GM18498 (cell line): ENCODE measurements around the gene CTNNBIP1.

Source experiments
- ATAC-seq: cut with Tn5 transposase; IDR thresholded peaks from one replicate; pipeline ENCODE4 v1.9.1; 2021; ENCODE audit warnings: mild to moderate bottlenecking, moderate library complexity; ENCODE audit not compliant: unreplicated experiment

Gene CTNNBIP1

DNA sequence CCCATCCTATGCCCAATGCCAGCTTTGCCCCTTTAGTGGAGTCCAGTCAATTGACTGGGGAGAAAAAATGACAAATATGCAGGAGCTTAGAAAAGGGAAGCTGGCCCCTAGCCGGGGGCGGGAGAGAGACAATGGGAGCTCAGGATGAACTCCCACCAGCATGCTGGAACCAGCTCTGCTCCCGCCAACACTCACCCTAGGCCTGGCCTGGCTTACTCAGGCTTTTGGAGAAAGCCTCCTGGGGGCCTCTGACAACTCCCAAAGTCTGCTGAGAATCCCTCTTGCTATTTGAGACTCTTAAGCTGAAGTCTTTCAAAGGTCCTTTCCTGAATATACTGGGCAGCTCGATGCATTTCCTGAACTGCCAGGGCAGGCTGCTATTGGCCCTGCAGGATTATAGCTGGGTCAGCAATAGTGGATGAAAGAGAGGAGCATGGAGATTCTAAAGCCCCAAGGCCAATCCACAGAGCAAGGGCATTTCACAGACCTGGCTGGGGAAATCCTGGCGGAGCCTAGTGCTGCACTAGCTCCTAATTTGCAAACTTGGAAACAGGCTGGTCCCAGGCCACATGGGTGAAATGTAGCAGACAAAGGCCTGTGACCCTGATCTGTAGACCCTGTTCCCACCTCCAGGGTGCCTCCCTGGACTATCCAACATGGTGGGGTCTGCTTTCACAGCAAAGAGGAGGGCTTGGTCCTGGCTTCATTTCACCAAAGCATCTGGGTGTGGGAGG is 50.6 kb downstream of the CTNNBIP1 start:
- no peak for ATAC-seq

DNA sequence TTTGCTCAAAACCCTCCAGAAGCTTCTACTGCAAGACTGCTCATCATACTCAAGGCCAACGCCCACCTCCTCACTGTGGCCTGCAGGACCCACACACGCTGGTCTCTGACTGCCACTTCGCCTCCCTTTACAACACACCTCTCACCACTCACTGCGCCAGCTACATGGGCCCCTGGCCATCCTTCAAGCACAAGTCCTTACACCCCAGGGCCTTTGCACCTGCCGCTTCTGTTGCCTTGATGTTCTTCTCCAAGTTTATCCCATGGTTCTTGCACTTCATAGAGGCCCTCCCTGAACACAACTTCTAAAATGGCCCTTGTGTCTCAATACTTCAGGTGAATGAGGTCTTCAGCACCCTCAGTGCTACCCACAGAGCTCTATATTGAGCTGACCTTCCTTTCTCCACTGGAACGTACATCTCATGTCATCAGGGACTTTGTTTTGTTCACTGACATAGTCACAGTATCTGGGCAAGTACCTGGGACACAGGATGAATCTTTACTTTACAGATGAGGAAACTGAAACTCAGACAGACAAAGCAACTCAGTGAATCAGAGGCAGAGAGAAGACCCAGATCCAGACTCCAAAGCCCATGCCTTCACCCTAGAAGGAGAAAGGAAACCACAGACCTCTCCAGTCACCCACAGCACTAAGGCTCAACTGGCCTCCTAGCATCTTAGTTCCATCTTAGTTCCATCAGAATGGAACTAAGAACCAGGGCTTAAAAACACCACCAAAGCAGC is 51.6 kb downstream of the CTNNBIP1 start:
- ATAC-seq = no peak

DNA sequence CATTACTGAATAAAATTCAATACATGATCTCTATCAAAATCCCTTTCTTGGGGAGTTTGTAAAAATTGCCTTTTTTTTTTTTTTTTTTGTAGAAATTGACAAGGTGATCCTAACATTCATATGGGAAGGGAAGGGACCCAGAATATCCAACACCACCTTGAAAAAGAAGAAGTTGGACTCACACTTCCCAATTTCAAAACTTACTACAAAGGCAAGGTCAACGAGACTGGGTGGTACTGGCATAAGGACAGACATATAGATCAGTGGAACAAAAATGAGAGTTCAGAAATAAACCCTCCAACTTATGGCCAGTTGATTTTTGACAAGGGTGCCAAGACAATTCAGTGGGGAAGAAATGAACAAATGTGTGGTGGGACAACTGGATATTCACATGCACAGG is 54.9 kb downstream of the CTNNBIP1 start:
- no peak for ATAC-seq

DNA sequence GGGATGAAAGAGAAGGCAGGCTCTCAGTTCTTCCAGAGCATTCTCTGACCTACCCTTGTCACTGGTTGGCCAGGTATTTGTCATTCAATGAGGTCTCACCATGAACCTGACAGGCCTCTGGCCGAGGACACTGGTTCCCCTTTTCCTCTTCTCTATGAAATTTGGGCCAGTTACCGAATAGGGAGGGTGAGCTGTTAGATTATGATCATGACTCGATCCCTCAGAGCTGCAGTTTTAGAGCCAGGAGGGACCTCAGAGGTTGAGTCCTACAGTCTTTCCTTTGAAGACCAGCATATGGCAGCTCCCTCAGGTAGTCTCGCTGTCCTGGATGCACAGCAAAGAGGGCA is 56.8 kb downstream of the CTNNBIP1 start:
- no peak for ATAC-seq

DNA sequence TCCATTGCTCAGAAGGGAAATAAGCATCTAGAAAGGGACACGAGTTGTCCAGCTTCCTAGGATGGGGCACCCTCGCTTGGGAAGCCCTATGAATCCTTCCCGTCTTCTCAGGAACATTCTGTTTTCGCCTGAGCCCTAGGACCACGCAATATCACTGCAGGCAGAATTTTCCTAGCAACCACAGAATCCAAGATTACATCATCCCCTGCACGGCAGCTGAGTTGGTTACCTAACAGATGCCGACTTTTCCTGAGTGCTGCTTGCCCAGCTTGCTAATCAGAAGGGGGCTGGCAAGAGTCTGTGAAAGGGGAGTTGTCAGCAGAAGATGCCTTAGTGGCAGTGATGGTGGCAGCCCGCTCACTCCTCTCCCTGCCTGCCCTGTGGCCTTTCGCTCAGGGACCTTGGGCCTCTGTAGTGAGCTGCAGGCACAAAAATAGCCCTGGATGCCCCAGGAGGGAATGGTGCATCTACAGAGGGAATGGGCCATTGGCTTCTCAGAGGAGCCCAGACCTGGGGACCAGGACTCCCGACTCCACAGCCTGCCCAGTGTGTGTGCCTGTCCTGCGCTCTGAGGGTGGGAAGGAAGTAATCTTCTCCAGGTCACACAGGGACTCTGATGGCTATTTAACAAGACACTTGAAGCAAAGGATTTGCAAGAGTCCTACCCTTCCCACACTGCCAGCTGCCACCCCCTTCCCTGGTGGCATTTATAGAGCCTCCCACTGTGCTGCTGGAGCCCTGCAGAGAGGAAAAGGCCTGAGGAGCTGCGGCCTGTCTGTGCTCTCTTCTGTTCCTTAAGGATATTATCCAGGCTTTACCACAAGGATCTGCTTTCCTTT is 57.4 kb downstream of the CTNNBIP1 start:
- ATAC-seq = no peak

DNA sequence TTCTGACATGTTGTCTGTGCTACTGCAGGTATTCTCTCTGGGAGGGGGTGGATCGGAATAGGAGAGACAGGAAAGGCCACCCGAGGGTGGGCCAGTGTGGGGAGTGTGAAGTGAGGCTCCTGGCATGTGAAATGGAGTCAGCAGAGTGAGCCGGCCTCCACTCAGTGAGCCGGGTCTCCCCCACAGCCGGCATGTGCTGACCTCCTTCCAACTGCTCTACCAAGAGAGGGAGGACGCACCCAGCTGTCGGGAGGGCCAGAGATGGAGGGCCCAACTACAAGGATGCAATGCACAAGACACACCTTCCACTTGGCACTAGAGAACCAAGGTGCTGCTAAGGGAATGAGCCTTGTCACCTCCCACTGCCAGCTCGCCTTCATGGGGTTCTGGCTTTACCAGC is 58.1 kb downstream of the CTNNBIP1 start:
- ATAC-seq = no peak

DNA sequence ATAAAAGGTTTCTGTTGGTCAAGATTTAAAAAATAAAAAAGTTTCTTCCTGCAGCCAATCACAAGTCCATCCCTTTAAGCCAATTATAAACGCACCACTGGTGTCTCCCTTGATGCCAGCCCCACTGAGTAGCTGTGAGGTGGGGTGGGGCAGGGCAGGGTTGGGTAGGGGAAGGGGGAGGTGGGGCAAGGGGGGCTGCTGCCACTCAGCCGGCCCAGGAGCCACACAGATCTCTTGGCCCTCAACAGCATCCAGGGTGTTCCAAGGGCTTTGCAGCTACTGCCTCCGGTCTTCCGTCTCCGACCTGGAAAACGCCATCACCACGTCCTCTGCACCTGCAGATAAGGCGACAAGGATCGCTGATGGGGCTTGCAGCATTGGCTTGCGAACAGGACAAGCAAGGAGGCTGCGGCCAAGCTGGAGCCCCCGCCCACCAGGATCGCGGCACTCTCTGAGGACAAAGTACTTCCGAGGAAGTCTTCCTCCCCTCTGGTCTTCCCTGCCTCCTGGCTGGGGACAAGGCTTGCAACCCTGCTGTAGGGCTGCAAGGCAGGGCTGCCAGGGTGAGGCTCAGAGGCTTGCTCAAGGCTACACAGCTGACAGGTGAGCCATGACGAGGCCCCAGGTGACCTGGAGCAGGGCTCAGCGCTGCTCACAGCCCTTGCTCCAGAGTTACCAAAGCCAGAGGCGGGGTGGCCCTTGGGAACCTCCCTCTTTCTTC is 59.5 kb downstream of the CTNNBIP1 start:
- ATAC-seq = no peak

DNA sequence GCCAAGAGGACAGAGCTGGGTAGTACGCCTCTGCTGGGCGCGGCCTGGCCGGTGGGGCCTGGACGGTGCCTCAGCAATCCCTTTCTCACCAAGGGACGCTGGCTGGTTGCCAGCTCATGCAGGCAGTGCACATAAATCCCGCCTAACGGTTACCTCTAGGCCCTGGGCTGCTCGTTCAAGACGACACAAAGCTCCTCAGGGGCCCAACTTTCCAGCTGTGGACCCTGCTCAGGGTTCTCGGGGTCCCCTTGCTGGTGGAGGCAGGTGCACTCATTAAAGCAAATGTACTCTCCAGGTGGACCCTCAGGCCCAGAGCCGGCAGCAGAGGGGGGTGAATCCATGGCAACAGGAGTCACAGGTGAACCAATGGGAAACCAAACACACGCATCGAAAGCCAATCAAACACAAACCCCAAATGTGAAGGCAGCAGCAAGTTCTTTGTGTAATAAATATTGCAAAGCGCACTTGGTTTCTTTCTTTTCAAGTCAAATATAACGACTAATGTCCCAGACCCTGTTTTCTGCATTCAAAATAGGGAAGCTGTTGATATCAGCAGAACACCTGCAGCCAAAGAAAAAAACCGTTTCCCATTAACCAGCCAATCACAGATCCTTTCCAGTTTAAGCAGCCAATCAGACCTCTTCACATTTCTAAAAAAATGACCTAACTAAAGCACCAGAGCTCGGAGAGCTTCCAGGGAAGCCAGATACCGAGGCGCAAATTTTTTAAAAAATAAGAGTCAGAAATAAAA is 60.2 kb downstream of the CTNNBIP1 start:
- no peak for ATAC-seq

DNA sequence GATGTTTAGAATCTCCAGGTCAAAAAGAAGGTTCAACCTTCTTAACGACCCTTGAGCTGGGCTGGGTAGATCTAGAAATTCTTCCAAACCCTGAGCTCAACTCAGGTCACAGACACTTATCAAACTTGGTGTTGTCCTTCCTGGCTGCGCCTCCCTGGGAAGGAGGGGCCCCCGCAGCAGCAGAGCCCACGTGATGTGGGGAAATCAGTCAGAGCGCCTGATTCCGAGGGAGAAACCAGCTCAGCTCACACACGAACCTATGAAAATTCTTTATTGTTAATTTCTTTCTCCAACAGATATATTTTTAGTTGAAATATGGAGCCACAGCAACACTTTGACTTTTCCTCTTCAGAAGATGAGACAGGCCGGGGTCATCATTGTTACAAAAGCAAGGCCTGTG is 62.0 kb downstream of the CTNNBIP1 start:
- ATAC-seq = no peak

DNA sequence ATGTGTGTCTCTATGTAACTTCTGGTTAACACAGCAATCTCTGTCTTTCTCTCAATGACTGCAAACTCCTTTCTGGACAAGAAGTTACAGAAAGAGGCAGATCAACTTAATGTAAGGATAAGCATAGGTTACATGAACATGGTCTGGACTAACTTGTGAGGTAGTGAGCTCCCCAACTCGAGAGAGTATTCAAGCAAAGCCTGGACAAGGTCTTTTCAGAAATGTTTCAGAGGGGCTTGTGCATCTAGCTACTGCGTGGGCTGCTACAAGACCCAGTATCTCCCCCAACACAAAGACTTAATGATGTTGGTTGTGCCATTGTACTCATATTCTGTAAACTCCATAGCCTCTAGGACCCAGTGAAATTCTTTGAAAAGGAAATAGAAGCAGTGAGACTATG is 62.8 kb downstream of the CTNNBIP1 start:
- ATAC-seq = no peak

DNA sequence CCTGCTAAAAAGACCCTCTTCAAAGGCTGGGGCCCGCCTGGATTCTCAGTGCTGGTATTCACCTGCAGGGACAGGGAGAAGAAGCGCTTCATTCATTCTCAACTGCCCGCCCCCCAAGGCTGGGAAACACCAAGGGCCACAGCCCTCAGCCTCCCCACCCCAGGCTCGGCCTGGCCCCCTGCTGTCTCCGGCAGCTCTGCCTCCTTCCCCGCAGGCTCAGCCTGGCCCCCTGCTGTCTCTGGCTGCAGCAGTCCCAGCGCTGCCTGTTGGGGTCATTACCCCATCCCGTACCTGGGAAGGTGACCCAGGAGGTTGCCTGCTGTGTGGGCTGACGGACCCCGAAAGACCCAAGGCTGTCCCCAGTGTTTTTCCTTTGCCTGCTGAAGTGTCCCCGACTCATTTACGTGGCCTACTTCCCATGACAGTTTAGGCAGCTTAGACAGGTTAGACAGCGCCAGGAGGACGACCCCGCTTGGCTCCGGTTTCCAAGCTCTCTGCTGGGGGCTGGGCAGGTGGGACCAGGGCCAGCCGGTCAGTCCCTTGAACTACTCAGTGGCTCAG is 63.4 kb downstream of the CTNNBIP1 start:
- no peak for ATAC-seq

DNA sequence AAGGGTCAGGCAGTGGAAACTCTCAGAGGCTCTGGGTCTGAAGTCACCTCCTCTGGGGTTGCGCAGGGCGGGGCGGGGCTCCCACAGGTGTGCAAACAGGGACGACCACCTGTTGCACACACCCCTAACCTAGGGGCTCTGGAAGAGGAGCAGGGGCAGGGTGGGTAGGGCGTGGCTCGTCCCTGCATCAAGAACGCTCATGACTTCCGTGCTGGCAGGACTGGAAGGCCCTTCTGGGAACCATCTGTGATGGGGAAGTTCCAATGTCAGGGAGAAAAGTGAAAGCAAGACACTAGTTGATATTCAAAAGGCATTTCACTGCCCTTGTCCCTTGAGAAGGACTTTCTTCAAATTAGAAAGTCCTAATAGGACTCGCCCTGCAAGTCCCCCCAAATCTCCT is 64.2 kb downstream of the CTNNBIP1 start:
- ATAC-seq = no peak

DNA sequence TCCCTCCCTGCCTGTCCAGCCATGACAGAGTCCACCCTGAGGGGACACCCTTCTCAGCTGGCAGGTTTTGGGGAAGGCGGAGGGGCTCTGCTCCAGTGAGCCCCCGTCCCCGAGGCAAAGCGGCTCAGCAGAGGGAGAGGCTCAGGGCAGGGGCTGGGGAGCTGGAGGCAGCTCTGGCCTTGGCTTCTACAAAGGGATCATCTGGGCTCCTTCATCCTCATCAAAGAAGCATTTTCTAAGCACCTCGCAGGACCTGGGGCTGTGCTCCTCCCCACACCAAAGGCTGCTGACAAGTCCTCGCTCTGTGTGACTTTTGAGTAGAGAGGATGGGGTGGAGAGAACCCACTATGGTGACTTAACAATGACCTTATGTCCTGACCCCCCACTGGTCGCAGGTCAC is 65.3 kb downstream of the CTNNBIP1 start:
- no peak for ATAC-seq

DNA sequence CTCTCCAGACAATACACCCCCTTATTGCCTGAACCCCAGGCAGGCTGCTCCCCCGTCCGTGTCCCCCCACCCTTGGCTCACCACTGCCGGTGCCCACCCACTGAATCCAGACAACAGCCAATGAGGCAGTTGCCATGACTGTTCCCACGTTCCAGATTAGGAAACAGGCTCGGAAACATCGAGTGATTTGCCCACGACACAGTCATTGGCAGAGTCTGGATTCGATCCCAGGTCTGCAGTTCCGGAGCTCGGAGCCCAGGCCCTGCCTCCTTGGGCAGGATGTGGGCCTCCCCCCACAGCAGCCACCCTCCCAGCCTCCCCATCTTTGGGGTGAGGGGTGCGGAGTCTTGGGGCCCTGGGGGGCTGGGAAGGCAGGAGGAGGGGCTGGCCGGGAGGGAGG is 66.0 kb downstream of the CTNNBIP1 start:
- ATAC-seq = no peak

DNA sequence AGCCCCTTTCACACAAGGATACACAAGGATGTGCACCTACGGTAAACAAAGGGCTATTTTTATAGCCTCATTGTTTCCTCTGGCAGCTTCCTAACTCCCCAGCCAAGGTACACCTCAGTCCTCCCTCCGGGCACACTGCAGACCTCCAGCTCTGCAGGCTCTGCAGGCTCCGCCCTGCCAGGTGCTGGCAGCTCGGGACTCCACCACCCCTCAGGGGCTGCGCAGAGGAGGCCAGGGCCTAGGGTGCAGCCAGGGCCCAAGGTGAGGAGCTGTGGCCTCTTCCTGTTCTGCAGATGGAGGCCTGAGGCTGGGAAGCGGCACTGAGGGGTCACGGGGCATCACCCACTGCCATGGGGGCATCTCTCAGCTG is 66.5 kb downstream of the CTNNBIP1 start:
- no peak for ATAC-seq

DNA sequence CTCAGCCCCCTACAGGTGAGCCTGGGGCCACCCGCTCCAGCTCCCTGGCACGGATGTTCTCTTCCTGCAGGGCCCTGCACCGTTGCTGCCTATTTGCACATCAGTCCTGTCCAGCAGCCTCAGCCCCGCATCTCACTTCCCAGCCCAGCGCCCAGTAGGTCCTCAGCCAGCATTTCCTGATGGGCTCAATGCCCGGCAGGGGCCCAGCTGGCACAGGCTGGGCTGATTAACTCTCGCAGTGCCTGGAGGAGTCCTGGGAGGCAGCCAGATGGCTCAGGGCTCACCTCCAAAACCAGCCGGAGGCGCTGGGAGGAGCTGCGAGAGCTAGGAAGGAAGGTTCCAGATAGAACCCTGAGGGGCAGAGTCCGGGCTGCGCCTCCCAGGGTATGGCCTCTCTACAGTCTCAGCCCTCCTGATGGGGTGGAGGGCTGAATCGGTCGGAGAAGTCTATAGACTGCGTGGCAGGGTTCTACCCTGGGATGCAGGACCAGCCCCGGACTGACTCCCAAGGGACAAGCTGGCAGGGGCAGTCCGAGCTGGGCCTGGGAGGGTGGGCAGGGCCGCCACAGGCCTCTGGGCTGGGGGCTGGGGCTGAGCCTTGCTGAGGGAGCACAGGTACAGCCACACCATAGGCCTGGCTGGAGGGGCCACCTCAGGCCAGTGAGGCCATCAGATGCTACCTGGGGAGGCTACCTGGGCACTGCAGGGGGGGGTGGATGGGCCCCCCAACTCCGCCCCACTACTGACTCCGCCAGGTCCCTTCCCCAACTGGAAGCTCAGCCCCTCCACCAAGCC is 67.1 kb downstream of the CTNNBIP1 start:
- ATAC-seq = no peak

DNA sequence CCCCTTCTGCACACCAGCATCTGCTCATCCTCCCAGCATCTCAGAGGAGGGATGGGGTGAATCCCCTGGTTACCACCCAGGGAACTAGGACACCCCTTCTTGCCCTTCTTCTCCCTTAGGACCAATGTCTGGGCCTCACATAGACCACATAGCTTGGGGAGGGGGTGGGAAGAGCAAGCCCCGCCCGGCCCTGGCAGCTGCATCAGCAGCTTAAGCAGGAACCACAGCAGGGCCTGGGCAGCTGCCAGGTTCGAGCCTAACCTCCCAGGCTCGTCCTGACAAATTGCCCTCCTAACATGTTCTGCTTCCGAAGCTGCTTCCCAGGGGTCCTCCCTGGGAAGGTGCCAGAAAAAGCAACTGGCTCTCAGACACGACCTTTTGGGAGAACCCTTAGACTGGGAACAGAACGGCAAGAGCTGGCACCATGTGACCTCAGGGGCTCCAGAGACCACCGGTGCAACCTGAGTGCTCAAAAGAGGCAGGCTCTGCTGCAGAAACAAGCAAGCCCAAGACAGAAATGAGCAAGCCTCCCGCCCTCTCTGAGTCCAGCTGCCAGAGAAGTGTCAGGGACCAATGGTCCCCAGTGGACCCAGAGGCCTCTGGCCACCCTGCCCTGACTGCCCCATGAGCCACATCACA is 67.9 kb downstream of the CTNNBIP1 start:
- ATAC-seq = no peak

DNA sequence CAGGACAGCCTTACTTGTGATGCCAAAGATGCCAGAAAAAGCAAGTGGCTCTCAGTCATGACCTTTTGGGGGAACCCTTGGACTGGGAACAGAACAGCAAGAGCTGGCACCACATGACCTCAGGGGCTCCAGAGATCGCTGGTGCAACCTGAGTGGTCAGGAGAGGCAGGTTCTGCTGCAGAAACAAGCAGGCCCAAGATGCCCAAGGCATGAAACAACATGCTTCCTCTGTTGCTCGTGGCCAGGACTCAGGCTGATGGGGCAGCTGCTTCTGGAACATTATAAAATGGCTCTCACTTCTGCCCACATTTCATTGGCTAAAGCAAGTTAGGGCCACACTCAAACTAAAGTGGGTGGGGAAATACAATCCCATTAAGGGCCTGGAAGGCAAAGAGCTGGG is 68.6 kb downstream of the CTNNBIP1 start:
- ATAC-seq = no peak

DNA sequence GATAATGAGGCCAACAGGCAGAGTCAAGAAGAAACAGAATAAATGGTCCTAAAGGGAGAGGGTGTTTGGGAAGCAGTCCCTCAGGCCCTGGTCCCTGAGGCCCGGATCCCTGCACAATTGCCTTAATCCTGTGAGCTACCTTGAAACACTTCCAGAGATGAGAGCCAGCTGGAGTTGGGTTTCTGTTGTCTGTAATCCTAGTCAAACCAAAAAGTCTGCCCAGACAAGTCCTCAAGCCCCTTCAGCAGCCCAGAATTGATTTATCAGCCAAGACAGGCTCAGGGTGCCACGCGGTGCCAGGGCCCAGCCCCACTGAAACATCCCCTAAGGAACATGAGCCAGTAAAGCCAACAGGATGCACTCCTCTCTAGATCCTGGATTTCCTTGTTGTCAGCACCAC is 69.9 kb downstream of the CTNNBIP1 start:
- ATAC-seq = no peak
